HG03060 (cell line): ENCODE measurements around the gene SLC6A9.

Experiments used
- ATAC-seq: cut with Tn5 transposase; IDR thresholded peaks from one replicate; pipeline ENCODE4 v1.9.1; 2021; ENCODE audit warnings: low read depth, moderate number of reproducible peaks; ENCODE audit not compliant: unreplicated experiment

SLC6A9 gene

GRCh38 chr1:44031252-44032169 is at the start of gene SLC6A9:
SLC6A9 (minus strand) TSS chr1:44031462; CDS start chr1:44024277, 7,185 bp downstream.
- ATAC-seq: no peak

- no peak for ATAC-seq
Measured at GRCh38 chr1:44079566-44079965, 48.3 kb upstream of the SLC6A9 start.

- ATAC-seq: no peak
Measured at GRCh38 chr1:44078104-44078503, 46.8 kb upstream of the SLC6A9 start.

- ATAC-seq: no peak
Measured at GRCh38 chr1:44077421-44077820, 46.2 kb upstream of the SLC6A9 start.

- no peak for ATAC-seq
Measured at GRCh38 chr1:44076066-44076465, 44.8 kb upstream of the SLC6A9 start.

- no peak for ATAC-seq
Measured at GRCh38 chr1:44074415-44074814, 43.2 kb upstream of the SLC6A9 start.

GRCh38 chr1:44073528-44073927 is 42.3 kb upstream of the SLC6A9 start:
- no peak for ATAC-seq

- ATAC-seq: no peak
Measured at GRCh38 chr1:44072821-44073220, 41.6 kb upstream of the SLC6A9 start.

GRCh38 chr1:44072204-44072603 is 40.9 kb upstream of the SLC6A9 start:
- no peak for ATAC-seq

- no peak for ATAC-seq
Measured at GRCh38 chr1:44071461-44071860, 40.2 kb upstream of the SLC6A9 start.

GRCh38 chr1:44068442-44068921 is 37.2 kb upstream of the SLC6A9 start:
- ATAC-seq: no peak

GRCh38 chr1:44067266-44068250 is 36.3 kb upstream of the SLC6A9 start:
- ATAC-seq: no peak

- ATAC-seq: no peak
Measured at GRCh38 chr1:44062656-44063179, 31.5 kb upstream of the SLC6A9 start.

- no peak for ATAC-seq
Measured at GRCh38 chr1:44061857-44062256, 30.6 kb upstream of the SLC6A9 start.

- ATAC-seq: no peak
Measured at GRCh38 chr1:44060830-44061267, 29.6 kb upstream of the SLC6A9 start.

- no peak for ATAC-seq
Measured at GRCh38 chr1:44059664-44060355, 28.5 kb upstream of the SLC6A9 start.

- no peak for ATAC-seq
Measured at GRCh38 chr1:44059212-44059611, 27.9 kb upstream of the SLC6A9 start.

- no peak for ATAC-seq
Measured at GRCh38 chr1:44057293-44057692, 26.0 kb upstream of the SLC6A9 start.

- no peak for ATAC-seq
Measured at GRCh38 chr1:44053394-44053793, 22.1 kb upstream of the SLC6A9 start.

- no peak for ATAC-seq
Measured at GRCh38 chr1:44050261-44050660, 19.0 kb upstream of the SLC6A9 start.
